NT2/D1 (cell line): ENCODE measurements around the gene SLX4IP.

ENCODE experiments used
- YY1 ChIP-seq: IDR thresholded peaks from 2 replicates; pipeline ENCODE4 v1.6.1; 2011; ENCODE audit not compliant: insufficient read length, insufficient read depth
- ZNF274 ChIP-seq: IDR thresholded peaks from 2 replicates; pipeline ENCODE4 v1.6.1; 2011; ENCODE audit warnings: mild to moderate bottlenecking, low read depth, low read length

- TF ChIP-seq YY1 (no peak), ZNF274 (no peak)
Measured at GRCh38 chr20:10634683-10635411, 199.7 kb downstream of the SLX4IP start.
